GM19455 (cell line): ENCODE data around the gene GNAQ.

Experiments
- ATAC-seq: cut with Tn5 transposase; IDR thresholded peaks from one replicate; pipeline ENCODE4 v1.9.1; 2021; ENCODE audit not compliant: unreplicated experiment

The GNAQ gene

DNA sequence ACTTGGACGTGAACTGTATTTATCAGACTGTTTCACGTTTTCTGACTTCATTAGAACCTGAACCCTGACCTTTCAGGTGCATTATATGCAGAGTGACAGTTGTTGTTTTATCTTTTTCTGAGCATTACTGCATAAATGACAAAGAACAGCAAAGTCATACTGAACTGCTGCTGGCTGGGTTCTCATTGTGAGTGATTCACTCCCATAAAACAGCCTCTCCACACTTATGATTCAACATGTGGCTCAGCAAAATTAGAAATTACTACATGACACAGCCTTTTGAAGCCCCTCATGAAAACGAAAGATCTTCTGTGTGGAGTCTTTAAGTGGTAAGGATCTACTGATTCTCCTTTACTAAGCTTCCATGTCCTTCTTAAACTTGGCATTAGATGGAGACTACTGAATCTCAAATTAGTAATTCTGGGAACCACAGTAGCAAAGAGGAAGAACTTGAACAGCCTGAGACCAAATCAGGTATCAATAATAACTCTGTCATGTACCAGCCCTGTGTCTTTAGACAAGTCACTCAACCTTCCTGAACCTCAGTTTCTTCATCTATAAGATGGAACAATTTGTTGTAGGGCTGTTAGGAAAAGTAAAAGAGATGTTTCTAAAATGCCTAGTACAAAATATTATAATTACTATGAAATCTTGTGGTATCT, 211.2 kb downstream of the GNAQ start:
- no peak for ATAC-seq

DNA sequence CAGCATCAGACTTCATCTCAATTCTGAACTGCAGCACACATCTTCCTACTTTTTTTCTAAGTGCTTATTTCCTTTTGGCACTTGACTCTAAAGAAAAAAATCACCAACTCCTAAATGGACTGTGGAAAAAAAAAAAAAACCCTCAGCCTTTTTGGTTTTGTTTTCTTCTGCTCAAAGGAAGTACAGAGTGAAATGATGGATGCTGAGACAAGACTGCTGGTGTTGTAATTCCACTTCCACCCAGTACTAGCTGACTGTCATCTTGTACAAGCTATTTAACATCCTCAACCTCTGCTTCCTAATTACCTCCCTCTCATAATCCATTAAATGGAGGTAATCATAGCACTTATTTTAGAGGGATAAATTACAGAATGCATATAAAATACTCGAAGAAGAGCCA, 212.0 kb downstream of the GNAQ start:
- ATAC-seq = no peak

GRCh38 chr9:77817590-77818311, 213.9 kb downstream of the GNAQ start:
- no peak for ATAC-seq

DNA sequence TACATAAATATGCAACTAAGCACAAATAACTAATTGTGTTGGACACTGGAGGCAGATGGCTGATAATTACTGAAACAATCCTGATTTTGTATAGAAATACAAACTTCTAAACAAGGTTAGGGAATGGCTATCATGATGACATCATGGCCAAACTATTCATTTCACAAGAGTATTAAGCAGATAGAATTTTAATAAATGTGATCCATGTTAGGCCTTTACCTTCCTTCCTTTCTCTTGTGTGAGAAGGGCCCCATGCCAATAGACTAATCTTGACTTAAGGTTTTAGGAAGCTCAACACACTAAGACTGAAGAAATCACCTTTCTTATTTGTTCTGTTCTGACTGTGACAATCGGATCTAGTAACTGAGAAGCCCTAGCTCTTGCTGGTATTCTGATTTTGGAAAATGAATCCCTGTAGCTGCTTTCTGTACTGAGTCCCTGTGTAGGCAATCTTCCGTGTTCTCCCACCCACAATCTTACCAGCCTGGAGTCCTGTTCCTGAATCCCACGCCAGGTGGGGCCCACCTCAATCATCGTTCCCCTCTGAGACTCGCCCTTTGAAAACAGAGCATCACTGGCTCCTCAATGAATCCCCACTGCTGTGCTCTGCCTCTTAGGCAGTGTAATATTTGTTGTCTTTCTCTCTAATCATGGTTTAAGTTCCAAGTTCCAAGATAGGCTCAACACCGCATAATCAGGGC, 214.8 kb downstream of the GNAQ start:
- ATAC-seq = no peak

DNA sequence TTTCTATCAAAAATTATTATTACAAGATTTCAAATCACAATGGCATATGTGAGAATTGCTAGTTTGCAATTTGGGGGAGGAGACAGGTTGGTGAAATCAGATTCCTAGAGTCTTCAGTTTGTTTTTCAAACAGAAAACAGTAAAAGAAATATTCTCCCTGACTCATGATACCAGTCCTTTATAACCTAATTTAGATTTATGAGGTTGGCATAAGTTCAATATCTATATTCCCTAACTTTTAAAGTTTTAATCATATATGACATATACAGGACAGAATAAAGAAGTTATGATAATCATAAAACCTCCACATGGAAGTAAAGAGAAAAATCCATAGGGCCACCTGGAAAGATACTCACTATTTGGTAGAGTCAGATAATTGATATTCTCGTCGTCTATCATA, 216.4 kb downstream of the GNAQ start:
- ATAC-seq = no peak

GRCh38 chr9:77811832-77812231, 219.8 kb downstream of the GNAQ start:
- no peak for ATAC-seq

GRCh38 chr9:77810637-77811119, 220.9 kb downstream of the GNAQ start:
- ATAC-seq = no peak

DNA sequence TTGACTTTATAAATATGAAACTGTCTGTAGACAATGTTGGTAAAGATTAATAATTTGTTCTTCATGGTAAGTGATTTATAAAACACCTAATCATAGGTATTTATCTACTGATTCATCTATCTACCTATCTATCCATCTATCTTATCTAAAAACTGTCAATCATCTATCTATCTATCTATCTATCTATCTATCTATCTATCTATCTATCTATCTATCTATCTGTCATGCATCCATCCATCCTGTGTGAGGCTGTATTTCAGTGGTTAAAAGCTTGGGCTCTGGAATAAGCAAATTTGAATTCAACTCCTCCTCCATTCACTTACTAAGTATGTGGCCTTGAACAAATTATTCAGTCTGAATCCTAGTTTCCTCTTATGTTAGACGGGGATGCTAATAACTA, 221.6 kb downstream of the GNAQ start:
- no peak for ATAC-seq

GRCh38 chr9:77809552-77809951, 222.1 kb downstream of the GNAQ start:
- ATAC-seq = no peak

DNA sequence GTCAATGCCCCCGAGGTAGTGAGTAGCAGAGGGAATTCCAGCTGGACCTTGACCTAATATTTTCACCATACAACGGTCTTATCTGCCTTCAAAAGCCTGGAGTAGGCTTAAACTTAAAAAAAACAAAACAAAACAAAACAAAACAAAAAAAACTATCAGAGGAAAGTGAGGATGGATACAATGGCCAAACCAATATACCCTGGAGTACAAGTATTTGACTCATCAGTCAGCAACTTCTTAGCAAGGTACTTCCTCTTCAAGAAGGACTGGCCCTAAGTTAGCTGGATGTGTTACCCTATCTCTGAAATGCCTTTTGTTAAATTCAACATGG, 222.9 kb downstream of the GNAQ start:
- no peak for ATAC-seq

DNA sequence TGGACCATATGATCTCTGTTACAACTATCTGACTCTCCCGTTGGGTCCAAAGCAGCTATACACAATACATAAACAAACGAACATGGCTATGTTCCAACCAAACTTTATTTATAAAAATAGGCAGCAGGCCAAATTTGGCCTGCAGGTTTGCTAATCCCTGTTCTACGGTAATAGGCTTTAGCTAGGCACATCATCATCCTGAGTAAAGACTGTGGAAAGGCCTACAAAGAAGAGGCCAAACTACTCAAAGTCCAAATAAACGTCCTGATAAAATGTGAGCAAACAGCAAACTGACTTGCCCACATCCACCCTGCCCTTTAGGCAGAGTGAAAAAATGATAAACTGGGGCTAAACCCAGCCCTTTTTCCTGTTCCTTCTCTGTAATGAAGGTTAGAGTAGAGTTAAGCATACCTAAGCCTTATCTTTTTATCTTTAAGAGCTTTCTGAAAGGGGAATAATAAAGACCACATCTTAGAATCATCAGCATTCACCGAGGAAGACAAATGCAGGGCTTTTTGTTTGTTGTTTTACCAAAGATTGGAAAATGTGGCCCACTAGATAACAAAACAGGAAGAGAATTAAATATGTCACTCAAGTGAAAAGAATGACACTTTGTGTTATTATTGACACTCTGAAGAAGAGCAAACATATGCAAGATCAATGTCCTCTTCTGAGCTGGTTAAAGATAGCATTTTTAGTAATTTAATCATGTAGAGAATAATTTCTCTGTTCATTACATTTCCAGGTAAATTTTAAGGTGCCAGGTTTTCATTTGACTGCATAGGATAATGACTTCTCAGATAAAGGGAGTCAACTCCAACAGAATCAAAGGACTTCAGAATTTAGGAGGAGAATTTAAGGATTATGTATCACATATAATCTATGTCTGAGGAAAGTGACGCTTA, 223.5 kb downstream of the GNAQ start:
- ATAC-seq = no peak

DNA sequence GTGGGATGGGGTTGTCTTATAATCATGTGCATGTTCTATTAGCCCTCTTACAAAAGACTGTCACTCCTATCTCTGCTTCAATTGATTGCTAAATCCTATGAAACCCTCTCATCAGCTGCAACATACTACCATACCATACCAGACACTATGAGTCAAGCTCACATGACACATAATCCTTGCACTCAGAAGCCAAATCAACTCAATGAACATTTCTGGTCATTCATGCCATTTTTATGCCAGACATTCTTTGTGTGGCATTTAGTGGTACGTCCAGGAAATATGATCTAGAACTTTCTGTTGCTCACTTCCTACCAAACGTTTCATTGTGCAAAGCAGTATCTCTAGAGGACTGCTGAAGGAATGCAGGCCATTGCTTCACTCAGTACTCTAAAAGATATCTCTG, 224.3 kb downstream of the GNAQ start:
- no peak for ATAC-seq

DNA sequence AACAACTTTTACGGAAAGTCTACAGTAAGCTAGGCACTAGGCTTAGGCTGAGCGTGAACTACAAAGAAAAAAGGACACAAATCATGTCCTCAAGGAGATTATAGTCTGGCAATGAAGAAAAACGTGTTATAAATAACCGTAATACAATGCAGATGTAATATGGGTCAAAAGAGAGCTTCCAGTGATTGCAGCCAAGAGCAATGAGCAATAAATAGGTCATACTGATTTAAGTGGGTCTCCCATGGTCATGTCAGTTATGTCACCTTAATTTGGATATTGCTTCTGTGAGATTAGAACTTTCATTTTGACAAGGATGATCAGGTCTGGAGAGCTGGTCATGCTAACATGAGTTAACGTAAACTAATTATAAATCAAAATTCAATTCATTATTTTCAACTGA, 224.9 kb downstream of the GNAQ start:
- no peak for ATAC-seq

DNA sequence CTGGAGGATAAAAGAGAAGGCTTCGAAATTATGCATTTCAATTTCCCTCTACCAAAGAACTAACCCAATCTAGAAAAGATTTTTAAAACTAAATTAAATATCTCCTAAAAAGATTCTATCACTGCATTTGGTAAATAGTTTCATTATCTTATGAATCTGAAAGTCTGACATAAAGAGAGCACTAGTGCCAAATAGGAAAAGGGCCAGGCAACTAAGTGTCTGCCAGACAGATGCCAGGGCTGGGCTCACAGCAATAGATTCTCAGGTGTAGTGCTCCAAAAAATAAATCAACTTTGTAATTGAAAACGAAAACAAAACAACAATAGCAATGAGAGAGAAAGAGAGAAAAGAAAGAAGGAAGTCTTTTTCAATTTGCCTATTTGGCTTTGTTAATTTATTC, 225.8 kb downstream of the GNAQ start:
- no peak for ATAC-seq

DNA sequence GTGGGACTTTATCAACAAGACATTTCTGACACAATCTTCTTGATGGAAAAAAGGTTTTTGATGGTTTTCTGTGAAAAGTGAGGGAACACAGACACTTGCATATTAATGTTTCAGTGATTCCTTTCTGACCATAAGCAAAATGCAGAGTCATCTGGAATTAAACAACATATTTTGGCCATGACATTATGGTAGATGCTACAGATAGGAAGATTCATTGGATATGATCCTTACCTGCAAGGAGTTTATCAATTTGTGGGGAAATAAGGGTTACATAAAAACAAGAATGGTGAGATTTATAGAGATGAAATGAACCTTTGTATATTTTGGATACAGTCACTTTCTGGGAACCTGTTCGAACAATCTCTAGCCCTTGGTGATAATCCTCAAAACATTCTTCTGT, 228.2 kb downstream of the GNAQ start:
- no peak for ATAC-seq

- no peak for ATAC-seq
These were observed 228.9 kb downstream of the GNAQ start for GRCh38 chr9:77802515-77803293.

GRCh38 chr9:77802064-77802463, 229.5 kb downstream of the GNAQ start:
- no peak for ATAC-seq

DNA sequence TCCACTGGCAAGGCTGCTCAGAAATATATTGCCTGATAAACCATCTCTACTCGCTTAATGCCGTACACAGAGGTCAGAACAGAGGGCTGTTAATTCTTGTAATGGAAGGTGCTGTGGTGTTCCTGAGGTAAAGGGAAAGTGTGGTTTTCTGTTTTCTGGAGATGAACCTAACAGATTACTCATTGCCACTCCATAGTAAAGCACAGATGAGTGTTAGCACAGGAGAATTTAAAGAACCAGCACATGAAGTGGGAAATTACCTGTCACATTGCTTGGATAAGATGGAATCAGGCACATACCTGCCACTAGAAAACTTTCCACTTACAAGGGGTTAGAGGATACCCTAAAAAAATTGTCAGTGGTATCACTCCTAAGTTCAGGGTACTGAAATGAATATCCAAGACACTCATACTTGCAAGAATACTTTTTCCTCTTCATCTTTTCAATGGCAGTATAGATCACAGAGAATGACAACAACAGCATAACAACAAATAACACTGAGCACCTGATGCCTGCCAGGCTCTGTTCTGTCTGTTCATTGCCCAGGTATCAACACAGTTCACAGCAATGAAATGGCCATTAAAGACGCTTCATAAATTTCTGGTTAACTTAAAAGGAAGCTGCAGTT, 230.6 kb downstream of the GNAQ start:
- ATAC-seq = no peak

- no peak for ATAC-seq
These were observed 233.5 kb downstream of the GNAQ start for GRCh38 chr9:77798140-77798539.

DNA sequence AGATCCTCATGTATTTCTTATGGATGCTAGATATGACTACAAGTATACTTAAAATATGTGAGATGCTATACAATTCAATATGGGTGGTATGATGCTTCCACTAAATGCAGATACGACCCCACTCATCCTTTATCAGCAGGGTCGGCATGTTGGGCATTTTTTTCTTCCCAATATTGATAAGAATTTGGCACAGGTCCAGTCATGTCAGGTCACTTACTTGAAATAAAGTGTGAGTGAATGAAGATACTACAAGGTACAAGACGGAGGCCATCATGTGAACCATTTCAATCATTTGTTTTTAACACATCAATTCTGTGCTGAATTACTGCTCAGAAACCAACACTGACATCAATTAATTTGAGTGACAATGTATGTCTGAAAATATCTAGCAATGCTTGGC, 236.6 kb downstream of the GNAQ start:
- ATAC-seq = no peak
